Mammary epithelial cell (primary cell): ENCODE results near the gene CROCC2.

Experiments
- EZH2 ChIP-seq: IDR thresholded peaks from 2 replicates; pipeline ENCODE4 v1.6.1; 2012; ENCODE audit warnings: low read length, inconsistent platforms, borderline replicate concordance
- TF ChIP-seq, protein P1 (sequence below), 2 donors: IDR thresholded peaks in 1 of 2; conservative IDR thresholded peaks in 1 of 2; 2 replicates each; pipeline ENCODE4 v1.5.1; 2011 to 2012; ENCODE audit warnings: inconsistent platforms in 2 of 2, low read length in 2 of 2, mild to moderate bottlenecking in 2 of 2, control low read depth in 1 of 2, low read depth in 1 of 2; ENCODE audit not compliant: insufficient read depth in 1 of 2; ENCODE audit errors: extremely low read depth in 1 of 2

- TF ChIP-seq, protein P1, sequence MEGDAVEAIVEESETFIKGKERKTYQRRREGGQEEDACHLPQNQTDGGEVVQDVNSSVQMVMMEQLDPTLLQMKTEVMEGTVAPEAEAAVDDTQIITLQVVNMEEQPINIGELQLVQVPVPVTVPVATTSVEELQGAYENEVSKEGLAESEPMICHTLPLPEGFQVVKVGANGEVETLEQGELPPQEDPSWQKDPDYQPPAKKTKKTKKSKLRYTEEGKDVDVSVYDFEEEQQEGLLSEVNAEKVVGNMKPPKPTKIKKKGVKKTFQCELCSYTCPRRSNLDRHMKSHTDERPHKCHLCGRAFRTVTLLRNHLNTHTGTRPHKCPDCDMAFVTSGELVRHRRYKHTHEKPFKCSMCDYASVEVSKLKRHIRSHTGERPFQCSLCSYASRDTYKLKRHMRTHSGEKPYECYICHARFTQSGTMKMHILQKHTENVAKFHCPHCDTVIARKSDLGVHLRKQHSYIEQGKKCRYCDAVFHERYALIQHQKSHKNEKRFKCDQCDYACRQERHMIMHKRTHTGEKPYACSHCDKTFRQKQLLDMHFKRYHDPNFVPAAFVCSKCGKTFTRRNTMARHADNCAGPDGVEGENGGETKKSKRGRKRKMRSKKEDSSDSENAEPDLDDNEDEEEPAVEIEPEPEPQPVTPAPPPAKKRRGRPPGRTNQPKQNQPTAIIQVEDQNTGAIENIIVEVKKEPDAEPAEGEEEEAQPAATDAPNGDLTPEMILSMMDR (conservative IDR thresholded peaks at IDR 0.05 in 1 of 2, IDR thresholded peaks at IDR 0.05 in 1 of 2; ENCODE audit: extremely low read depth in 1 of 2, insufficient read depth in 1 of 2, low read depth in 1 of 2, low read length in 2 of 2) = no peak
- no peak for TF ChIP-seq EZH2
Measured at GRCh38 chr2:241039416-241039815, 133.3 kb downstream of the CROCC2 start.
